ENCODE data around the gene COL18A1. TPM values are rescaled to one million over a fixed set of nuclear protein-coding genes. Genes with fewer than 3 reads are reported as not detected.

Gene COL18A1
- total and polyA plus RNA-seq, 9 of the 15 experiments (the other 6 are each of a cell fraction or from before 2014, with no cell fraction given): 0.14 to 16.4 (median 2.0) TPM

GRCh38 chr21:45403825-45404729 is 888 bp upstream of the COL18A1 start:
- H3K4me3 ChIP-seq: peak overlapping the region; percentile 22; the same call in 1 of the 2 replicates
- 35% methylated on average over 31 of the region's 39 CpGs for WGBS (ENCODE audit: insufficient coverage, low coverage, missing lambda C conversion rate)
- TF ChIP-seq WHSC1 (IDR thresholded peaks at IDR 0.05; ENCODE audit: low read length) (no peak), NCOA4 (IDR thresholded peaks at IDR 0.05; ENCODE audit: partially characterized antibody) (no peak), NFRKB (IDR thresholded peaks at IDR 0.05; ENCODE audit: low read depth) (no peak), L3MBTL2 (IDR thresholded peaks at IDR 0.05) (peak; percentile 35; the same call in 1 of the 2 replicates), STAT6 (CRISPR knock-in tag; IDR thresholded peaks at IDR 0.05) (no peak)
- TF ChIP-seq, protein P1, sequence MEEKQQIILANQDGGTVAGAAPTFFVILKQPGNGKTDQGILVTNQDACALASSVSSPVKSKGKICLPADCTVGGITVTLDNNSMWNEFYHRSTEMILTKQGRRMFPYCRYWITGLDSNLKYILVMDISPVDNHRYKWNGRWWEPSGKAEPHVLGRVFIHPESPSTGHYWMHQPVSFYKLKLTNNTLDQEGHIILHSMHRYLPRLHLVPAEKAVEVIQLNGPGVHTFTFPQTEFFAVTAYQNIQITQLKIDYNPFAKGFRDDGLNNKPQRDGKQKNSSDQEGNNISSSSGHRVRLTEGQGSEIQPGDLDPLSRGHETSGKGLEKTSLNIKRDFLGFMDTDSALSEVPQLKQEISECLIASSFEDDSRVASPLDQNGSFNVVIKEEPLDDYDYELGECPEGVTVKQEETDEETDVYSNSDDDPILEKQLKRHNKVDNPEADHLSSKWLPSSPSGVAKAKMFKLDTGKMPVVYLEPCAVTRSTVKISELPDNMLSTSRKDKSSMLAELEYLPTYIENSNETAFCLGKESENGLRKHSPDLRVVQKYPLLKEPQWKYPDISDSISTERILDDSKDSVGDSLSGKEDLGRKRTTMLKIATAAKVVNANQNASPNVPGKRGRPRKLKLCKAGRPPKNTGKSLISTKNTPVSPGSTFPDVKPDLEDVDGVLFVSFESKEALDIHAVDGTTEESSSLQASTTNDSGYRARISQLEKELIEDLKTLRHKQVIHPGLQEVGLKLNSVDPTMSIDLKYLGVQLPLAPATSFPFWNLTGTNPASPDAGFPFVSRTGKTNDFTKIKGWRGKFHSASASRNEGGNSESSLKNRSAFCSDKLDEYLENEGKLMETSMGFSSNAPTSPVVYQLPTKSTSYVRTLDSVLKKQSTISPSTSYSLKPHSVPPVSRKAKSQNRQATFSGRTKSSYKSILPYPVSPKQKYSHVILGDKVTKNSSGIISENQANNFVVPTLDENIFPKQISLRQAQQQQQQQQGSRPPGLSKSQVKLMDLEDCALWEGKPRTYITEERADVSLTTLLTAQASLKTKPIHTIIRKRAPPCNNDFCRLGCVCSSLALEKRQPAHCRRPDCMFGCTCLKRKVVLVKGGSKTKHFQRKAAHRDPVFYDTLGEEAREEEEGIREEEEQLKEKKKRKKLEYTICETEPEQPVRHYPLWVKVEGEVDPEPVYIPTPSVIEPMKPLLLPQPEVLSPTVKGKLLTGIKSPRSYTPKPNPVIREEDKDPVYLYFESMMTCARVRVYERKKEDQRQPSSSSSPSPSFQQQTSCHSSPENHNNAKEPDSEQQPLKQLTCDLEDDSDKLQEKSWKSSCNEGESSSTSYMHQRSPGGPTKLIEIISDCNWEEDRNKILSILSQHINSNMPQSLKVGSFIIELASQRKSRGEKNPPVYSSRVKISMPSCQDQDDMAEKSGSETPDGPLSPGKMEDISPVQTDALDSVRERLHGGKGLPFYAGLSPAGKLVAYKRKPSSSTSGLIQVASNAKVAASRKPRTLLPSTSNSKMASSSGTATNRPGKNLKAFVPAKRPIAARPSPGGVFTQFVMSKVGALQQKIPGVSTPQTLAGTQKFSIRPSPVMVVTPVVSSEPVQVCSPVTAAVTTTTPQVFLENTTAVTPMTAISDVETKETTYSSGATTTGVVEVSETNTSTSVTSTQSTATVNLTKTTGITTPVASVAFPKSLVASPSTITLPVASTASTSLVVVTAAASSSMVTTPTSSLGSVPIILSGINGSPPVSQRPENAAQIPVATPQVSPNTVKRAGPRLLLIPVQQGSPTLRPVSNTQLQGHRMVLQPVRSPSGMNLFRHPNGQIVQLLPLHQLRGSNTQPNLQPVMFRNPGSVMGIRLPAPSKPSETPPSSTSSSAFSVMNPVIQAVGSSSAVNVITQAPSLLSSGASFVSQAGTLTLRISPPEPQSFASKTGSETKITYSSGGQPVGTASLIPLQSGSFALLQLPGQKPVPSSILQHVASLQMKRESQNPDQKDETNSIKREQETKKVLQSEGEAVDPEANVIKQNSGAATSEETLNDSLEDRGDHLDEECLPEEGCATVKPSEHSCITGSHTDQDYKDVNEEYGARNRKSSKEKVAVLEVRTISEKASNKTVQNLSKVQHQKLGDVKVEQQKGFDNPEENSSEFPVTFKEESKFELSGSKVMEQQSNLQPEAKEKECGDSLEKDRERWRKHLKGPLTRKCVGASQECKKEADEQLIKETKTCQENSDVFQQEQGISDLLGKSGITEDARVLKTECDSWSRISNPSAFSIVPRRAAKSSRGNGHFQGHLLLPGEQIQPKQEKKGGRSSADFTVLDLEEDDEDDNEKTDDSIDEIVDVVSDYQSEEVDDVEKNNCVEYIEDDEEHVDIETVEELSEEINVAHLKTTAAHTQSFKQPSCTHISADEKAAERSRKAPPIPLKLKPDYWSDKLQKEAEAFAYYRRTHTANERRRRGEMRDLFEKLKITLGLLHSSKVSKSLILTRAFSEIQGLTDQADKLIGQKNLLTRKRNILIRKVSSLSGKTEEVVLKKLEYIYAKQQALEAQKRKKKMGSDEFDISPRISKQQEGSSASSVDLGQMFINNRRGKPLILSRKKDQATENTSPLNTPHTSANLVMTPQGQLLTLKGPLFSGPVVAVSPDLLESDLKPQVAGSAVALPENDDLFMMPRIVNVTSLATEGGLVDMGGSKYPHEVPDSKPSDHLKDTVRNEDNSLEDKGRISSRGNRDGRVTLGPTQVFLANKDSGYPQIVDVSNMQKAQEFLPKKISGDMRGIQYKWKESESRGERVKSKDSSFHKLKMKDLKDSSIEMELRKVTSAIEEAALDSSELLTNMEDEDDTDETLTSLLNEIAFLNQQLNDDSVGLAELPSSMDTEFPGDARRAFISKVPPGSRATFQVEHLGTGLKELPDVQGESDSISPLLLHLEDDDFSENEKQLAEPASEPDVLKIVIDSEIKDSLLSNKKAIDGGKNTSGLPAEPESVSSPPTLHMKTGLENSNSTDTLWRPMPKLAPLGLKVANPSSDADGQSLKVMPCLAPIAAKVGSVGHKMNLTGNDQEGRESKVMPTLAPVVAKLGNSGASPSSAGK (IDR thresholded peaks at IDR 0.05): peak; percentile 37

More at GRCh38 chr21:45403825-45404729, 888 bp upstream of the COL18A1 start:
- DNase-seq (ENCODE audit: extremely low read depth in 1 of 4, low spot score in 3 of 4) (peak in 1 of 4 experiments; percentile 40), FAIRE-seq (no peak), ATAC-seq (peak; percentile 23)
- no TSS peak for BruUV-seq (replicated peaks)
- Histone ChIP-seq H3K27me3 (ENCODE audit: control insufficient read depth in 2 of 2, insufficient read depth in 2 of 2, low read length in 2 of 2) (peaks cover 2 to 6% of the 10 kb centered on the region in 2 experiments; a peak in 4 of 5 replicates), H3K9ac (ENCODE audit: insufficient read depth in 1 of 2, low read depth in 2 of 2, low read length in 2 of 2) (peak overlapping the region in 1 of 2 experiments; percentile 61; a peak in 2 of 4 replicates), H2AFZ (ENCODE audit: low read depth, low read length) (peak overlapping the region; percentile 60), H3K79me2 (ENCODE audit: control insufficient read depth, insufficient read depth, low read length) (peaks cover 16% of the 10 kb centered on the region; the same call in 1 of the 3 replicates), H3K4me1 (replicated peaks in 1 of 2; ENCODE audit: control insufficient read depth in 2 of 2, insufficient read depth in 2 of 2, low read length in 2 of 2) (peaks cover 6 to 57% of the 10 kb centered on the region in 2 experiments; a peak in 4 of 5 replicates), H3K9me1 (ENCODE audit: control insufficient read depth, insufficient read depth, low read length) (no peaks in the 10 kb centered on the region), H3K27ac (ENCODE audit: extremely low read depth, low read depth, low read length) (no peak overlapping the region), H3K4me2 (ENCODE audit: insufficient read depth, low read length) (peak overlapping the region; percentile 35), H4K20me1 (replicated peaks; ENCODE audit: control insufficient read depth, insufficient read depth, low read length) (0 out of 2 replicates have a peak, but pooled peaks cover 5% of the 10 kb centered on the region), H3K9me3 (replicated peaks; ENCODE audit: control insufficient read depth, insufficient read depth, low read depth, low read length) (peaks cover 14% of the 10 kb centered on the region; the same call in 1 of the 2 replicates), H3K36me3 (ENCODE audit: control insufficient read depth, insufficient read depth, low read length) (no peaks in the 10 kb centered on the region)
- POLR2A ChIA-PET: no interaction called here
- in situ Hi-C loops (cut with MboI): no loop called here
- CTCF ChIA-PET (ENCODE audit: low intra/inter-chr PET ratio): no interaction called here
- intact Hi-C loops (cut with micrococcal nuclease): no loop called here
